OCI-M1 (cell line): ENCODE measurements around the gene CD247.

Experiments used
- DNase-seq: peaks from one replicate; lab custom pipeline; 2025; lab: John Stamatoyannopoulos, UW

CD247 gene

GRCh38 chr1:167489571-167490340 is 28.6 kb downstream of the CD247 start:
- no peak for DNase-seq

- no peak for DNase-seq
Observed at GRCh38 chr1:167488786-167489185, 29.5 kb downstream of the CD247 start.

GRCh38 chr1:167487614-167488013 is 30.7 kb downstream of the CD247 start:
- no peak for DNase-seq

- DNase-seq, result no peak
Observed at GRCh38 chr1:167486090-167486824, 32.1 kb downstream of the CD247 start.

- DNase-seq, result no peak
Observed at GRCh38 chr1:167484726-167485502, 33.4 kb downstream of the CD247 start.

GRCh38 chr1:167483790-167484189 is 34.5 kb downstream of the CD247 start:
- no peak for DNase-seq

GRCh38 chr1:167482184-167482583 is 36.1 kb downstream of the CD247 start:
- DNase-seq, result no peak

GRCh38 chr1:167479331-167479979 is 38.9 kb downstream of the CD247 start:
- DNase-seq, result no peak

- DNase-seq, result no peak
Observed at GRCh38 chr1:167477986-167478385, 40.3 kb downstream of the CD247 start.

GRCh38 chr1:167476061-167476460 is 42.3 kb downstream of the CD247 start:
- DNase-seq, result no peak

GRCh38 chr1:167474191-167474641 is 44.1 kb downstream of the CD247 start:
- DNase-seq, result no peak

- DNase-seq, result peak; percentile 19
Observed at GRCh38 chr1:167473761-167474160, 44.6 kb downstream of the CD247 start.

- peak; percentile 25 for DNase-seq
Observed at GRCh38 chr1:167472752-167473521, 45.4 kb downstream of the CD247 start.

- DNase-seq, result no peak
Observed at GRCh38 chr1:167471568-167471967, 46.8 kb downstream of the CD247 start.

GRCh38 chr1:167469280-167469965 is 48.9 kb downstream of the CD247 start:
- no peak for DNase-seq

GRCh38 chr1:167467752-167468151 is 50.6 kb downstream of the CD247 start:
- DNase-seq, result no peak

GRCh38 chr1:167467126-167467710 is 51.1 kb downstream of the CD247 start:
- no peak for DNase-seq

- no peak for DNase-seq
Observed at GRCh38 chr1:167465743-167466142, 52.6 kb downstream of the CD247 start.

GRCh38 chr1:167465018-167465417 is 53.3 kb downstream of the CD247 start:
- no peak for DNase-seq

GRCh38 chr1:167463875-167464575 is 54.3 kb downstream of the CD247 start:
- no peak for DNase-seq
